Colon (tissue), 2 donors: ENCODE results near the gene PIGU.
"Not testable (repeated sequence)": the region's sequence is repeated elsewhere in the genome, so short reads cannot be mapped to it uniquely, and the experiment has no call there.

ENCODE experiments used
- FAIRE-seq: peaks from 2 replicates; lab custom pipeline; 2012; peaks lifted over from hg19 to GRCh38; lab: Jason Lieb, UNC
- donor health status: control.
- donor health status: control.

Gene PIGU

GRCh38 chr20:34661811-34662210 is 15.1 kb downstream of the PIGU start:
- FAIRE-seq = not testable (repeated sequence)

- not testable (repeated sequence) for FAIRE-seq
Observed at GRCh38 chr20:34658654-34659053, 18.2 kb downstream of the PIGU start.

GRCh38 chr20:34654207-34654744 is 22.6 kb downstream of the PIGU start:
- no peak for FAIRE-seq

GRCh38 chr20:34651200-34651599 is 25.7 kb downstream of the PIGU start:
- no peak for FAIRE-seq

- FAIRE-seq = no peak
Observed at GRCh38 chr20:34647737-34648136, 29.2 kb downstream of the PIGU start.

GRCh38 chr20:34644951-34645350 is 31.9 kb downstream of the PIGU start:
- FAIRE-seq = no peak

GRCh38 chr20:34644345-34644744 is 32.5 kb downstream of the PIGU start:
- no peak for FAIRE-seq

- no peak for FAIRE-seq
Observed at GRCh38 chr20:34643928-34644327, 33.0 kb downstream of the PIGU start.

GRCh38 chr20:34642009-34642408 is 34.9 kb downstream of the PIGU start:
- FAIRE-seq = peak; percentile 45

- no peak for FAIRE-seq
Observed at GRCh38 chr20:34639755-34640222, 37.1 kb downstream of the PIGU start.

GRCh38 chr20:34638532-34638931 is 38.4 kb downstream of the PIGU start:
- FAIRE-seq = no peak

- no peak for FAIRE-seq
Observed at GRCh38 chr20:34638039-34638292, 38.9 kb downstream of the PIGU start.

GRCh38 chr20:34637245-34638038 is 39.5 kb downstream of the PIGU start:
- no peak for FAIRE-seq

- FAIRE-seq = no peak
Observed at GRCh38 chr20:34636648-34637047, 40.2 kb downstream of the PIGU start.

- no peak for FAIRE-seq
Observed at GRCh38 chr20:34634392-34634791, 42.5 kb downstream of the PIGU start.

- FAIRE-seq = peak; percentile 97
Observed at GRCh38 chr20:34632870-34633452, 43.9 kb downstream of the PIGU start.

GRCh38 chr20:34629904-34630303 is 47.0 kb downstream of the PIGU start:
- no peak for FAIRE-seq

GRCh38 chr20:34629342-34629741 is 47.5 kb downstream of the PIGU start:
- FAIRE-seq = no peak

- FAIRE-seq = no peak
Observed at GRCh38 chr20:34628026-34628425, 48.9 kb downstream of the PIGU start.

- FAIRE-seq = no peak
Observed at GRCh38 chr20:34627458-34627857, 49.4 kb downstream of the PIGU start.

- FAIRE-seq = no peak
Observed at GRCh38 chr20:34626992-34627391, 49.9 kb downstream of the PIGU start.

- FAIRE-seq = no peak
Observed at GRCh38 chr20:34624629-34625028, 52.3 kb downstream of the PIGU start.

GRCh38 chr20:34622821-34623451 is 54.0 kb downstream of the PIGU start:
- no peak for FAIRE-seq
